KBM-7 (cell line): ENCODE results near the gene LMAN1L.

Source experiments
- DNase-seq: peaks from one replicate; pipeline ENCODE4 v3.0.0-alpha.2; 2015
- in situ Hi-C: fragments of 300-500 bp; cut with MboI; formaldehyde crosslinking; loops from 2 replicates; pipeline ENCODE4 v1.14.3; 2020; ENCODE audit warnings: low sequenced_read_pairs, low pct_unique_long_range_greater_than_20kb, mixed read lengths

The LMAN1L gene

DNA sequence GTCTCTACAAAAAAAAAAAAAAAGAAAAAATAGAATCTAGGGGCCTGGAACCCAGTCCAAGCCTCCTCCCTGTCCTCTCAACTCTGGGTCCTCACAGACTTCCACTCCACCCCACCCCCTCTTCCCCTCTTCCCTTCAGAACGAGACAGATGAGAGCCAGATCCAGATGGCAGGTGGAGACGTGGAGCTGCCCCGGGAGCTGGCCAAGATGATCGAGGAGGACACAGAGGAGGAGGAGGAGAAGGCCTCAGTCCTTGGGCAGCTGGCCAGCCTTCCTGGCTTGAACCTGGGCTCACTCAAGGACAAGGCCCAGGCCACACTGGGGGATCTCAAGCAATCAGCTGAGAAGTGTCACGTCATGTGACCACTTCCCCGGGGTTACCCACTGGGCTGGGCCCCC is 17.4 kb downstream of the LMAN1L start:
- DNase-seq: no peak
- in situ Hi-C loops: no loop called here

GRCh38 chr15:74830868-74831267 is 18.2 kb downstream of the LMAN1L start:
- in situ Hi-C loops: no loop called here
- no peak for DNase-seq

DNA sequence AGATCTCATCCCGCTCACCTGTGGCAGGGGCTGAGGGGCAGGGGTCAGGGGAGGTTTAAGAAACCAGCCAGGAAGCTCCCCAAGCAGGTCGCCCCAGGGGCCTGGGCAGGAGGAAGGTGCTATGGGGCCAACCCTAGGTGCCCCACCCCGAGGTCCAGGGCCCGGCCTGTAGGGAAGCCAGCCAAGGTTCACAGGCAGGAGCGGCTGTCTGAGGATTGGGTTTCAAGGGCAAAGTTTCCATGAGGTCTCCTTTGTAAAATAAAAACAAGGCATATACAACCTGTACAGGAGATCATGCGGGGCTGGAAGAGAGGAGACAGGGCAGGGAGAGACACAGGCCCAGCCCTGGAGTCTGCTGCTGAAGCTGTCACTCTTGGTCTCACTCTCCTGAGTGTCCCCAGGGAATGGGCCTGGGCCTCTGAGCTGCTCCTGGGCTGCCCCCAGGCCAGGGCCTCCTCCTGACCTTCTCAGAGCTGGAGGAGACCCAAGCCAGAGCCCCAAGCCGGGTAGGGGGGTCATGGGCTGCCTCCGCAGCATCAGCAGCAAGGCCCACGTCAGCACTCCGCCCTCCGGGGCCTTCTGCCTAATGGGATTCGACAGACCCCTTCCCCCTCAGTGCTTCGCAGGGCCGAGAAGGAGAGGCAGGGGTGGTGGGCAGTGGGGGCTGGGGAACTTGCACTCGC is 19.3 kb downstream of the LMAN1L start:
- in situ Hi-C loops: no loop called here

GRCh38 chr15:74832826-74833225 is 20.2 kb downstream of the LMAN1L start:
- in situ Hi-C loops: no loop called here
- DNase-seq: no peak

More for the DNA sequence above, 19.3 kb downstream of the LMAN1L start:
- no peak for DNase-seq

- in situ Hi-C loops: no loop called here
- DNase-seq: peak; percentile 52
These were observed 20.9 kb downstream of the LMAN1L start for GRCh38 chr15:74833376-74834107.

GRCh38 chr15:74835312-74835823 is 22.7 kb downstream of the LMAN1L start:
- peak; percentile 79 for DNase-seq
- in situ Hi-C loops: no loop called here

DNA sequence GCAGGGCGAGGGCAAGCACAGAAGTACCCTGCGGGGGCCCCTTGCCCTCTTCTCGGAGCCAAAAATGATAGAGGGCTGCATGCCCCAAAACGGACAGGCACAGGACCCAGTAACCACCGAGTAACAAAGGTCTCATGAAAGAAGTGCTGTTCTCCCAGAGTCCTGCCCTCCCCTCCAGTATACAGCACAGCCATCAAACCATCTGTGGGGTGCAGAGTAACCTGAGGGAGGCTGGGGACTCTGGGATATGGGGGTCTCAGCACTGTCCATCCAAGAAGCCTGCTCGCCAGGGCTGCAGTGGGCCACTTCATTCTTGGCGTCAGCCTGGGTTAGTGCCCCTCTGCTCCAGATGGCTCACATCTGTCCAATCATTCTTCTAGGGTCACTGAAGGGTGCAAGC is 24.2 kb downstream of the LMAN1L start:
- in situ Hi-C loops: no loop called here
- no peak for DNase-seq

DNA sequence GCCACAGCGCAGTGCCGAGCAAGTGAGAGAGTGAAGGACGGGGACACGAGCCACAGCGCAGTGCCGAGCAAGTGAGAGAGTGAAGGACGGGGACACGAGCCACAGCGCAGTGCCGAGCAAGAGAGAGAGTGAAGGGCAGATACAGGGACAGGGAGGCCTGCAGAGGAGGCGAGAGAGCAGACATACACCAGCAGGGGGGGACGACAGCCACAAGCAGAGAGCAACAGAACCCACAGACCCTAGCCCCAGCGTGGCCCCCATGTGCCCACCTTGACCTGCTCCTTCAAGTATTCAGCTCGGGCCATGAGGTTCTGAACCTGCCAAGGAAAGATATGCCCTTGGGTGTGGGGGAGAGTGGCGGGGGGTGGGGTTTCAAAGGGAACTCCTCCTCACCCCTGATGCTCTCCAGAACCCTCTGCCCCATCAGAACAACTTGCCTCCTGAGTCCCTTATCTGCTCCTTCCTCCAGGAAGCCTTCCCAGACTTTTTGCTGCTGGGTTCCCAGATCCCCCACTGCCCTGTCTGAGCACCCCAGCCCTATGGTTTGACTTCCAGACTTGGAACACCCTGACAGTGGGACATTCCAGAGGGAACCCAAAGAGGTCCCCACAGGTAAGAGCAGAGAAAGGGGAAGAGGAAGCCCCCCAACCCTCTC is 25.0 kb downstream of the LMAN1L start:
- in situ Hi-C loops: no loop called here
- DNase-seq: no peak

- in situ Hi-C loops: no loop called here
- DNase-seq: no peak
These were observed 25.5 kb downstream of the LMAN1L start for GRCh38 chr15:74838137-74838516.

GRCh38 chr15:74838746-74839525 is 26.3 kb downstream of the LMAN1L start:
- no peak for DNase-seq
- in situ Hi-C loops: no loop called here

GRCh38 chr15:74839526-74840395 is 27.1 kb downstream of the LMAN1L start:
- in situ Hi-C loops: no loop called here
- no peak for DNase-seq

DNA sequence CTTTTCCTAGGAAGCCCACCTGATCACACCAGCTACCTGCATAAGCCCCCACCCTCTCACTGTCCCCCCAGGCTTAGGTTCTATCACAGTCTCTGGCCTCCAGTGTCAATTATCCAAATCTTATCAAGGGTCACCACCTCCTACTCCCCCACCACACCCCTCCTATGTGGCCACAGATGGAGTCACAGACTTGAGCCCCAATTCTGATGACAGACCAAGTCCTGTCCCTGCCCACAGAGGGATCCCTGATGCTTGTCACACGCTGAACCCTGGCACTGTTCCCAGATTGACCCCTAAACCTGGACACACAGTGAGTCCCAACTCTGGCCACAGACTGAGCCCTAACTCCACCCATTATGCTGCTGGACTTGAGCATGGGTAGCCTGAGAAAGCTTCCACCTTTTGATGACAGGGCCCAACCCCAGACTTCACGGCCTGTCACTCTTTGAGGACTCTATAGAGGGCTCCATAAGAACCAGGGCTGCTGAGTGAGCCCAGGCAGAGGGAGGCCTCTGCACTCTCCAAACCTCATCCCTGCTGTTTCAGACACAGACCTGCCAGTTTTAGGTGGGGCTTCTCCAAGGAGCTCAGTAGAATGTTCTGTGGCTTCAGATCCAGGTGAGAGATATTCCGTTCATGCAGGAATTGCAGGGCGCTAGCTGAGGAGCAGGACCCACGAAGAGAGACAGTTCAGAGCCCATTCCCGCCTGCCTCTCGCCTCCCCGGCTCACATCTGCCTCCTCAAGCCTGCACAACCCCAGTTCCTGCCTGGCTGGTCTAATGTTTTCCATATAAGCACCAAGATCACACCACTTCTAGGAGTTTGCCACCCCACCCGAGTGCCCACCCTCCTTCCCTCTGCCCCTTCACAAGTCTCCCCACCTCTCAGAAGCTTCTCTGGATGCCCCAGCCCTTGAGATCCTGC is 28.5 kb downstream of the LMAN1L start:
- in situ Hi-C loops: no loop called here
- no peak for DNase-seq

DNA sequence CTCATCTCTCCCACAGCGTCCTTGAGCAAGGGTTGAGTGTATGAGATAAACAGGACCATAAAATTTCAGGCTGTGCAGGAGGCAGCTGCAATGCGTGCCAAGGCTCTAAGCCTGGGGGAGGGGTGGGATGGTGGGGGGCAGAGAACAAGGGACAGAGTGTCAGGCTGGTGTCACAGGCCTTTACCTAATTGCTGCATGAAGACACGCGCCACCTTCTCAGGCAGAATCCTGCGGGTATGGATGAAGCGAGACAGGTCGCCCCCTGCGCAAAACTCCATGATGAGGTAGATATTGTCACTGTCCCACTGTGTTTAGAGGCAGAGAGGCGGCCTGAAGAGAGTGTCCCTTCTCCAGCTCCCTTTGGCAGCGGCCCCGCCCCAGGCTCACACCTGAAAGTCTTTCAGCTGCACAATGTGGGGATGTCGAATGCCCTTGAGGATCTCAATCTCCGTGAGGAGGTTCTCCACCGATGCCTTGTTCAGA is 29.3 kb downstream of the LMAN1L start:
- DNase-seq: no peak
- in situ Hi-C loops: no loop called here

- DNase-seq: peak; percentile 98
- in situ Hi-C loops: no loop called here
These were observed 30.2 kb downstream of the LMAN1L start, which contains the start of gene ULK3 for GRCh38 chr15:74842581-74843444. ULK3 (minus strand) TSS chr15:74843156; CDS start chr15:74843105, 51 bp downstream.

DNA sequence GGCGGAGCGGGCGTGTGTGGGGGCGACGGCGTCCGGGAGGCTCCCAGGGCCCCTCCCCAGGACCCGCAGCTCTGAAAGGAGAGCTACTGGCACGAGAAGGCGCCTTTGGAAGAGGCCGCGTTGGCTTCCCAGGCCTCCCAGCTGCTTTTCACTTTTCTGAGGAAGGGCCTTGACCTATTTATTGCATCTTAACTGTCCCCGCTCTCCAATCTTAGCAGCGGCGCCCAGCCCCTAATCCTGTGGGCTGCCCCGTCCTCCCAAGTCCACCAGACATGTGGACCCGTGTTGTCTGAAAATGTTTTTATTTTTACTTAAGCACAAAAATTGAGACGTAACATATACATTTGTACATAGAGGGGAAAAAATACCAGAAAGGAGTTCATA is 30.8 kb downstream of the LMAN1L start:
- in situ Hi-C loops: no loop called here
- DNase-seq: no peak

- in situ Hi-C loops: no loop called here
- no peak for DNase-seq
These were observed 31.3 kb downstream of the LMAN1L start for GRCh38 chr15:74843891-74844299.
